Glutamatergic neuron (in vitro differentiated cells): ENCODE data around the gene FNDC4. TPM values are rescaled to one million over a fixed set of nuclear protein-coding genes. Genes with fewer than 3 reads are reported as not detected.

Experiments used
- DNase-seq: peaks from one replicate; pipeline ENCODE4 v3.0.0; 2022
- H3K27ac Mint-ChIP-seq: one replicate; pipeline ENCODE4 v1.8.0; 2020; ENCODE audit warnings: mild to moderate bottlenecking, mixed read lengths, inconsistent platforms; ENCODE audit not compliant: unreplicated experiment
- H3K27me3 Mint-ChIP-seq: one replicate; pipeline ENCODE4 v1.8.0; 2020; ENCODE audit warnings: mild to moderate bottlenecking, moderate library complexity, mixed read lengths, inconsistent platforms; ENCODE audit not compliant: unreplicated experiment
- H3K36me3 Mint-ChIP-seq: one replicate; pipeline ENCODE4 v1.8.0; 2020; ENCODE audit warnings: mild to moderate bottlenecking, mixed read lengths, inconsistent platforms; ENCODE audit not compliant: unreplicated experiment
- H3K4me1 Mint-ChIP-seq: one replicate; pipeline ENCODE4 v1.8.0; 2020; ENCODE audit warnings: mild to moderate bottlenecking, low read depth, mixed read lengths, inconsistent platforms; ENCODE audit not compliant: unreplicated experiment
- H3K4me3 Mint-ChIP-seq: one replicate; pipeline ENCODE4 v1.8.0; 2020; ENCODE audit warnings: mild to moderate bottlenecking, mixed read lengths, inconsistent platforms; ENCODE audit not compliant: unreplicated experiment
- H3K9me3 Mint-ChIP-seq: one replicate; pipeline ENCODE4 v1.8.0; 2020; ENCODE audit warnings: mild to moderate bottlenecking, moderate library complexity, mixed read lengths, inconsistent platforms; ENCODE audit not compliant: unreplicated experiment
- CTCF ChIP-seq: fragments of 200-600 bp; sonication (generic); IDR thresholded peaks from one replicate; pipeline ENCODE4 v1.5.0; 2021; ENCODE audit not compliant: partially characterized antibody, unreplicated experiment
- total RNA-seq: library from RNA; stranded (reverse); fragmentation: NEBNext Ultra II Directional; extraction: Animal tissue kit (Norgen Biotek cat#: 25700); gene quantifications from one replicate; pipeline ENCODE4 v1.2.1, GENCODE V29; 2021; ENCODE audit not compliant: unreplicated experiment

FNDC4 gene
- total RNA-seq, 1 donor from 2014 or later: 15.2 TPM

- H3K4me3 Mint-ChIP-seq: no peak overlapping the region
- H3K9me3 Mint-ChIP-seq: peaks cover 3% of the 10 kb centered on the region
- no peaks in the 10 kb centered on the region for H3K36me3 Mint-ChIP-seq
- no peak for TF ChIP-seq CTCF
- H3K27me3 Mint-ChIP-seq: peaks cover 10% of the 10 kb centered on the region
- H3K4me1 Mint-ChIP-seq: peaks cover 4% of the 10 kb centered on the region
- no peak overlapping the region for H3K27ac Mint-ChIP-seq
- no peak for DNase-seq
Observed at GRCh38 chr2:27501042-27501441, 6.0 kb upstream of the FNDC4 start.

GRCh38 chr2:27498975-27499374, 4.0 kb upstream of the FNDC4 start:
- peaks cover 8% of the 10 kb centered on the region for H3K4me1 Mint-ChIP-seq
- no peak overlapping the region for H3K4me3 Mint-ChIP-seq
- H3K36me3 Mint-ChIP-seq: peaks cover 7% of the 10 kb centered on the region
- H3K27me3 Mint-ChIP-seq: peaks cover 12% of the 10 kb centered on the region
- DNase-seq: no peak
- no peak for TF ChIP-seq CTCF
- no peak overlapping the region for H3K27ac Mint-ChIP-seq
- H3K9me3 Mint-ChIP-seq: peaks cover 5% of the 10 kb centered on the region

DNA sequence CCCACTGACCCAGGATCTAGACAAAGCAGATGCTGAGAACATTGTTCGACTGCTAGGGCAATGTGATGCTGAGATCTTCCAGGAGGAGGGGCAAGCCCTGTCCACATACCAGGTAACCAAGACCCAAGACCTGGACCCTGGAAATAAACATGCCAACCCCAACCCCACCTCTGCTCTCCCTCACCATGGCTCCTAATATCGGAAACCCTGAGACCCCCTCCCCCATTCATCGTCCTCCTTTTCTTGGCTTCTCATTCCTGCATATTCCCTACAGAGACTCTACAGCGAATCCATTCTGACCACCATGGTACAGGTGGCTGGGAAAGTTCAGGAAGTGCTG, 2.3 kb upstream of the FNDC4 start:
- Mint-ChIP-seq H3K27ac (no peak overlapping the region), H3K9me3 (peaks cover 5% of the 10 kb centered on the region), H3K36me3 (peaks cover 7% of the 10 kb centered on the region), H3K4me1 (peaks cover 8% of the 10 kb centered on the region), H3K27me3 (peaks cover 19% of the 10 kb centered on the region), H3K4me3 (no peak overlapping the region)
- DNase-seq: no peak
- no peak for TF ChIP-seq CTCF

DNA sequence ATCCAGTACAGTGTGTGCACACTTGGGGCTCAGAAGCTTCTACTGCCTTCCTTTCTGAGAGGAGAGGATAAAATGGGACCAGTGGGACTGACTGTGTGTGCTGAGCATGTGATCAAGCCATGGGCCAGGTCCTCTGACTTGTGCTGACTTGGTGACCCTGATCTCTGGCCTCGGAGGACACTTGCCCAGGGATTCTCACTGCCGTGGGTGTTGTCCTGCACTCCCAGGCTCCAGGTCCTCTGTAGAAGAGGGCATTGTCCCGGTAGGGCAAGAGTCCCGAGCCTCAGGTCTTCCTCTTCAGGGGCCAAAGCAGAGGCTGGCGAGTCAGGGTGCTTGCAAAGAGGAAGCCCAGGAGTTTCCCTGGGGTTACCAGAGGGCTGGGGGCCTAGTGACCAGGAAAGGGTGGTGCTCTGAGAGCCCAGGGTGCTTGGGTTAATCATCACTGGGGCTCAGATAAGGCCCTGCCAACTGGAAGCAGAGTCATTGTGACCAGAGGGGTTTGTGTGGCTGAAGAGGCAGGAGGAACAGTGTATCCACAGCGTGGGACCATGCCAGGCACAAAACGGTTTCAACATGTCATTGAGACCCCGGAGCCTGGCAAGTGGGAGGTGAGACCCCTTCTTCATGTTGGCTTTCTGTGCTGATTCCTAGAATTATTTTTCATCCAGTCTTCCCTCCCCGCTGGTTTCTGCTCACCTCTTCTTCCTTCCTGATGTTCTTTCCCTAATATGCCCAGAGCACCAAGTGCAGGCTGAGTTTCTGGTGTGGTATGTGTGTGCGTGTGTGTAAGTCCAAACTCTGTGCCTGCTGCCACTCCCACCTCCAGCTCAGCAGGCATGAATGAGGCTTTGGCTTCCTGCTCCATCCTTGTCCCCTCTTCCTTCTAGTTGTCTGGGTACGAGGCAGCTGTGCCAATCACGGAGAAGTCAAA, 1.6 kb upstream of the FNDC4 start, which contains the start of gene GCKR:
TSS of gene GCKR (plus strand) at position 483 of the 931 bp plus-strand sequence. CDS start at position 549, 66 bp downstream.
- Mint-ChIP-seq H3K9me3 (peaks cover 5% of the 10 kb centered on the region), H3K4me1 (peaks cover 7% of the 10 kb centered on the region), H3K27me3 (peaks cover 19% of the 10 kb centered on the region), H3K36me3 (peaks cover 7% of the 10 kb centered on the region), H3K27ac (no peak within 1 kb of the TSS), H3K4me3 (peak within 1 kb of the TSS; percentile 95)
- no peak for DNase-seq
- no peak for TF ChIP-seq CTCF

- no peak for DNase-seq
- no peak overlapping the region for H3K27ac Mint-ChIP-seq
- TF ChIP-seq CTCF: no peak
- H3K4me3 Mint-ChIP-seq: peak overlapping the region; percentile 95
- H3K4me1 Mint-ChIP-seq: peaks cover 4% of the 10 kb centered on the region
- H3K9me3 Mint-ChIP-seq: peaks cover 5% of the 10 kb centered on the region
- peaks cover 19% of the 10 kb centered on the region for H3K27me3 Mint-ChIP-seq
- H3K36me3 Mint-ChIP-seq: peaks cover 7% of the 10 kb centered on the region
Observed at GRCh38 chr2:27495840-27496356, 898 bp upstream of the FNDC4 start.
